Gastrocnemius medialis (tissue), 4 donors: ENCODE data around the gene EEF1A2.

Experiments
- CTCF ChIP-seq, 5 experiments: fragments of 450-650 bp in 3 of 5; fragments of 200-600 bp in 2 of 5; sonication (generic) in 2 of 5; IDR thresholded peaks in 4 of 5; conservative IDR thresholded peaks in 1 of 5; 1 replicate in 4 of 5; 2 replicates in 1 of 5; pipeline ENCODE4 v1.5.1; 2016 to 2019; ENCODE audit warnings: antibody characterized with exemption in 5 of 5, mild to moderate bottlenecking in 3 of 5, moderate library complexity in 3 of 5
- POLR2A ChIP-seq, 2 donors: fragments of 450-650 bp; IDR thresholded peaks; one replicate each; pipeline ENCODE4 v1.6.1; 2017; ENCODE audit warnings: antibody characterized with exemption in 2 of 2, mild to moderate bottlenecking in 2 of 2, moderate library complexity in 2 of 2

GRCh38 chr20:63539092-63539430 lies 40.2 kb upstream of the EEF1A2 start:
- TF ChIP-seq CTCF (IDR thresholded peaks at IDR 0.05 in 4 of 5, conservative IDR thresholded peaks at IDR 0.05 in 1 of 5) (no peak), POLR2A (IDR thresholded peaks at IDR 0.05) (no peak)
